ENCODE measurements around the gene CHPF2. TPM values are rescaled to one million over a fixed set of nuclear protein-coding genes. Genes with fewer than 3 reads are reported as not detected.

Gene CHPF2
- total and polyA plus RNA-seq, 10 donors, result 16.3 to 55.4 (median 43.7) TPM

- DNase-seq, result peak; percentile 54
- H3K4me3 ChIP-seq, result no peak overlapping the region
- no peaks in the 10 kb centered on the region for H3K9me3 ChIP-seq
- TF ChIP-seq POLR2A (IDR thresholded peaks at IDR 0.05) (no peak), CTCF (IDR thresholded peaks at IDR 0.05 in 8 of 11, conservative IDR thresholded peaks at IDR 0.05 in 3 of 11) (no peak)
- 85 to 94% (median 90%) methylated on average over 3 of the region's 3 CpGs for WGBS, 5 donors
- no peaks in the 10 kb centered on the region for H3K27me3 ChIP-seq (replicated peaks in 1 of 7)
- no peak overlapping the region for H3K27ac ChIP-seq
- H3K4me1 ChIP-seq, result no peaks in the 10 kb centered on the region
- intact Hi-C loops (cut with DNase I; ENCODE audit: low total_unique reads), result no loop called here
- H3K36me3 ChIP-seq, result peaks cover 10 to 72% (median 65%) of the 10 kb centered on the region in 6 donors
Measured at GRCh38 chr7:151213826-151214225, 18.5 kb upstream of the CHPF2 start.

GRCh38 chr7:151215396-151215795 is 16.9 kb upstream of the CHPF2 start:
- Histone ChIP-seq H3K27me3 (replicated peaks in 1 of 7) (no peaks in the 10 kb centered on the region), H3K36me3 (peaks cover 10 to 88% (median 80%) of the 10 kb centered on the region in 6 donors), H3K27ac (no peak overlapping the region), H3K9me3 (no peaks in the 10 kb centered on the region), H3K4me1 (no peaks in the 10 kb centered on the region), H3K4me3 (no peak overlapping the region)
- peak; percentile 1 for DNase-seq
- TF ChIP-seq POLR2A (IDR thresholded peaks at IDR 0.05) (no peak), POLR2AphosphoS5 (IDR thresholded peaks at IDR 0.05) (no peak), CTCF (IDR thresholded peaks at IDR 0.05 in 8 of 11, conservative IDR thresholded peaks at IDR 0.05 in 3 of 11) (no peak)
- intact Hi-C loops (cut with DNase I; ENCODE audit: low total_unique reads), result no loop called here
- 90 to 97% (median 95%) methylated on average over 5 of the region's 5 CpGs for WGBS, 5 donors

- no peaks in the 10 kb centered on the region for H3K4me1 ChIP-seq
- peak; percentile 36 for DNase-seq
- WGBS, 5 donors, result 89 to 95% (median 92%) methylated on average over 9 of the region's 9 CpGs
- no peak overlapping the region for H3K4me3 ChIP-seq
- H3K27ac ChIP-seq, result no peak overlapping the region
- H3K9me3 ChIP-seq, result no peaks in the 10 kb centered on the region
- intact Hi-C loops (cut with DNase I; ENCODE audit: low total_unique reads), result no loop called here
- no peaks in the 10 kb centered on the region for H3K27me3 ChIP-seq (replicated peaks in 1 of 7)
- TF ChIP-seq POLR2A (IDR thresholded peaks at IDR 0.05) (no peak), POLR2AphosphoS5 (IDR thresholded peaks at IDR 0.05) (no peak), CTCF (IDR thresholded peaks at IDR 0.05 in 8 of 11, conservative IDR thresholded peaks at IDR 0.05 in 3 of 11) (no peak)
- H3K36me3 ChIP-seq, result peaks cover 10 to 100% (median 97%) of the 10 kb centered on the region in 6 donors
Measured at GRCh38 chr7:151218170-151218569, 14.1 kb upstream of the CHPF2 start.

- H3K27ac ChIP-seq, result no peak overlapping the region
- TF ChIP-seq POLR2A (IDR thresholded peaks at IDR 0.05), result no peak
- TF ChIP-seq POLR2AphosphoS5 (IDR thresholded peaks at IDR 0.05), result no peak
- no peak for TF ChIP-seq CTCF (IDR thresholded peaks at IDR 0.05 in 8 of 11, conservative IDR thresholded peaks at IDR 0.05 in 3 of 11)
- H3K4me1 ChIP-seq, result peaks cover 13 to 34% (median 26%) of the 10 kb centered on the region in 6 donors
- intact Hi-C loops (cut with DNase I; ENCODE audit: low total_unique reads), result no loop called here
- no peaks in the 10 kb centered on the region for H3K27me3 ChIP-seq (replicated peaks in 1 of 7)
- H3K9me3 ChIP-seq, result no peaks in the 10 kb centered on the region
- peaks cover 4 to 67% (median 61%) of the 10 kb centered on the region in 6 donors for H3K36me3 ChIP-seq
- H3K4me3 ChIP-seq, result no peak overlapping the region
- WGBS, 5 donors, result 90 to 96% (median 95%) methylated on average over 14 of the region's 14 CpGs
- peak; percentile 59 for DNase-seq
Measured at GRCh38 chr7:151223728-151224127, 8.6 kb upstream of the CHPF2 start.

Data from spleen (tissue), 11 donors.